Hematopoietic multipotent progenitor cell treated with erythropoietin and hydrocortisone succinate and interleukin-3 and kit ligand, for 4 days (in vitro differentiated cells): ENCODE results near the gene PEX14.
"Not testable (repeated sequence)": the region's sequence is repeated elsewhere in the genome, so short reads cannot be mapped to it uniquely, and the experiment has no call there.

Experiments
- DNase-seq: peaks from one replicate; pipeline ENCODE4 v3.0.0-alpha.2; 2015

Gene PEX14

GRCh38 chr1:10495952-10496351 lies 21.2 kb downstream of the PEX14 start:
- DNase-seq: no peak

GRCh38 chr1:10497109-10497508 lies 22.4 kb downstream of the PEX14 start:
- no peak for DNase-seq

GRCh38 chr1:10498231-10498630 lies 23.5 kb downstream of the PEX14 start:
- DNase-seq: no peak

- no peak for DNase-seq
Measured at GRCh38 chr1:10502206-10502605, 27.5 kb downstream of the PEX14 start.

- DNase-seq: no peak
Measured at GRCh38 chr1:10504249-10504648, 29.5 kb downstream of the PEX14 start.

- DNase-seq: not testable (repeated sequence)
Measured at GRCh38 chr1:10506046-10506676, 31.4 kb downstream of the PEX14 start.

- DNase-seq: no peak
Measured at GRCh38 chr1:10506677-10507047, 31.9 kb downstream of the PEX14 start.

GRCh38 chr1:10507111-10507879 lies 32.5 kb downstream of the PEX14 start:
- peak; percentile 88 for DNase-seq

- no peak for DNase-seq
Measured at GRCh38 chr1:10508511-10508951, 33.8 kb downstream of the PEX14 start.

- no peak for DNase-seq
Measured at GRCh38 chr1:10509809-10510509, 35.2 kb downstream of the PEX14 start.

GRCh38 chr1:10510520-10511493 lies 36.1 kb downstream of the PEX14 start:
- DNase-seq: peak; percentile 96

GRCh38 chr1:10511494-10511885 lies 36.7 kb downstream of the PEX14 start:
- no peak for DNase-seq

- DNase-seq: no peak
Measured at GRCh38 chr1:10513199-10513598, 38.4 kb downstream of the PEX14 start.

GRCh38 chr1:10514490-10515235 lies 39.9 kb downstream of the PEX14 start:
- peak; percentile 71 for DNase-seq

GRCh38 chr1:10515301-10515975 lies 40.7 kb downstream of the PEX14 start:
- DNase-seq: peak; percentile 78

GRCh38 chr1:10515976-10516750 lies 41.4 kb downstream of the PEX14 start:
- no peak for DNase-seq

GRCh38 chr1:10516925-10517676 lies 42.4 kb downstream of the PEX14 start:
- peak; percentile 49 for DNase-seq

- no peak for DNase-seq
Measured at GRCh38 chr1:10517677-10517982, 42.9 kb downstream of the PEX14 start.

- no peak for DNase-seq
Measured at GRCh38 chr1:10519016-10519417, 44.3 kb downstream of the PEX14 start.

- no peak for DNase-seq
Measured at GRCh38 chr1:10520497-10520896, 45.7 kb downstream of the PEX14 start.
